ENCODE results near the gene POLR1F.
A peak's percentile ranks its signal among the peaks of the same experiment; 100 is the strongest.
"Not testable (repeated sequence)": the region's sequence is repeated elsewhere in the genome, so short reads cannot be mapped to it uniquely, and the experiment has no call there.

POLR1F gene, protein sequence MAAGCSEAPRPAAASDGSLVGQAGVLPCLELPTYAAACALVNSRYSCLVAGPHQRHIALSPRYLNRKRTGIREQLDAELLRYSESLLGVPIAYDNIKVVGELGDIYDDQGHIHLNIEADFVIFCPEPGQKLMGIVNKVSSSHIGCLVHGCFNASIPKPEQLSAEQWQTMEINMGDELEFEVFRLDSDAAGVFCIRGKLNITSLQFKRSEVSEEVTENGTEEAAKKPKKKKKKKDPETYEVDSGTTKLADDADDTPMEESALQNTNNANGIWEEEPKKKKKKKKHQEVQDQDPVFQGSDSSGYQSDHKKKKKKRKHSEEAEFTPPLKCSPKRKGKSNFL

DNA sequence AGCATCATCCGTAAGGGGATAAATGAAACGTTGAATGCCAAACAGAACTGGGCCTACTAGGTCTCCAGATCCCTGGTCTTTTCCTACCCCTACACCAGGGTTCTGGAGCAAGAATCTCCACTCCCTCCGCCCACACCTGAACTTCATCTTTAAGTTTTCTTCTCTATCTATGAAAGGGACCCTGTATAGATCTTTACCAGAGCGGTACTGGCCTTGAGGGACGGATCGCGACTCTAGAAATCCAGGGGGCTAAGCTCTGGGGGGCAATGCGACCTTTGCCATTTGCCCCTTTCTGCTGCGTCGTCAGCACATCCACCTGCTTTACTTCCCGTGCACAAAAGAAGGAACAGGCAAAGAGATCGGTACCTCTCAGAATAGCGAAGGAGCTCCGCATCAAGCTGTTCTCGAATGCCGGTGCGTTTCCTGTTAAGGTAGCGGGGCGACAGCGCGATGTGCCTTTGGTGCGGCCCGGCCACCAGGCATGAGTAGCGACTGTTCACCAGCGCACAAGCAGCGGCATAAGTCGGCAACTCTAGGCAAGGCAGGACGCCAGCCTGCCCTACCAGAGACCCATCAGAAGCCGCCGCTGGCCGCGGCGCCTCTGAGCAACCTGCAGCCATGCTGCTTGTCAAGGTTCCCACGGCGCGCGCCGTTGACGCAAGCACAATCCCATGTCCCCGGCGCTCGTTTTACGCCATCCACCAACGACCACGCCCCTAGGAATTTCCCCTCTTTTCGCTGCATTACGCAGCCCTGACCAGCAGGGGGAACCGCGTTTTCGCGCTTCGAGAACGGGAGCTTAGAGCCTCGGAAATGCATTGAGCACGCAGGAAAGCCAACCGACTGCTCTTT lies at the start of gene POLR1F:
POLR1F (minus strand) TSS at position 641 of the 852 bp plus-strand sequence; CDS start at position 620, 21 bp downstream.
- peak; percentile 79 to 90 (median 87) for DNase-seq (ENCODE audit: low read depth in 3 of 3, low spot score in 1 of 3)

DNA sequence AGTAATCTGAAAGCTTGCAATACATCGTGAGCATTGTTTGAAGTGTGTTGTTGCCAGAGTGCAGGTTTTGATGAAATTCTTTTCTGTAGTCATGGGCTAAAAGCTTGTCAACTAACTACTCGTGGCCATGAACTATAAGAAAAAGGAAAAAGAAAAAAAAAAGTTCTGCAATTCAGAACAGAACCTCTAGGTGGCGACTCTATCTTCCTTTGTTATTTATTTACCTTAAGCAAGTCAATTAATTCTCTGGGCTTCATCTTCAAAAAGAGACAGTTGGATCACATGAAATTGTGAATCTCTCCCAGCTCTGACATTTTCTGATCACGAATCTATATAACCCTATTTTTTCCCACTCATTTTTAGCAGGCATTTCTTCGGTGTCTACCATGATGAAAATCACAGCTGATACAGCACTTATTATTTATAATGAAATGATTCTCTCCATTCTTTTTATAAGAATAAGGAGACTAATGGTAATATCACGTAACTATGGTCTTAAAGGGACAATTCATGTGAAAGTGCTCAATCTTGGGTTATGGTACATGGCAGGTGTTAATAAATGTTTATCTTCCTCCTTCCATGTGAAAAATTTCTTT lies 45.8 kb upstream of the POLR1F start:
- no peak for DNase-seq (ENCODE audit: low read depth in 3 of 3, low spot score in 1 of 3)

DNA sequence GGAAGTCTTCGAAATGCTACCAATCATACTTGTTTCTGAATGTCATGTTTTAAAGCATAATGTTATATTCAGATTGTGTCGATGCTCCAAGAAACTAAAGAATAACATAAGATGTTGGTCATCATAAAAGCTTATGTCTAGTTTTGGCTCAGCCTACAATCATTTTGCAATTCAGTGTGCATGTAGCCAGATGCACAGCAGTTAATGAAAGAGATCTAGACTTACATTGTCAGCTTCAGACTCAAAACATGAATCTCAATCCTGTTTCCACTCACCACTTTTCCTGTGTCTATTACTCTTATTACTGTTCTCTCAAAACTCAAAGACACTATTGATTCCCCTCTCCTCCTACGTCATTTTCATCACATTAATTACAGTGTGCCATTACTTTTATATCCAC lies 43.2 kb upstream of the POLR1F start:
- no peak for DNase-seq (ENCODE audit: low read depth in 3 of 3, low spot score in 1 of 3)

DNA sequence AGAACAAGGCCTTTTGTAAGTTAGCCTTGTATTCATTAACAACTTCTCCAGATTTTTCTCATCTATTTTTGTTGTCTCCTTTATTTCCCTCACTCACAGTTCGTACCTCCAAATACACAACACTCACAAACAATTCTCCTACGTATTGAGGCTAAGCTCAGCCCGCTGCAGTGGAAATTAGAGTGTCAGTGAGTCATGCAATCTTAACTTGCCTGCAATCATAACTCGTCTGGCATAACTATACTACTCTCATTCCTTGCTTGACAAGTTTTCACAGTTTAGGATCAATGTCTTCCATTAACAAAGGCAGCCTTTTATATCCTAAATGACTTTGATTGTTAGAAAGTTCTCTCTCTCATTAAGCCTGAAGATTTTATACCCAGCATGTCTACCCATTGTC lies 40.8 kb upstream of the POLR1F start:
- DNase-seq (ENCODE audit: low read depth in 3 of 3, low spot score in 1 of 3) = no peak

DNA sequence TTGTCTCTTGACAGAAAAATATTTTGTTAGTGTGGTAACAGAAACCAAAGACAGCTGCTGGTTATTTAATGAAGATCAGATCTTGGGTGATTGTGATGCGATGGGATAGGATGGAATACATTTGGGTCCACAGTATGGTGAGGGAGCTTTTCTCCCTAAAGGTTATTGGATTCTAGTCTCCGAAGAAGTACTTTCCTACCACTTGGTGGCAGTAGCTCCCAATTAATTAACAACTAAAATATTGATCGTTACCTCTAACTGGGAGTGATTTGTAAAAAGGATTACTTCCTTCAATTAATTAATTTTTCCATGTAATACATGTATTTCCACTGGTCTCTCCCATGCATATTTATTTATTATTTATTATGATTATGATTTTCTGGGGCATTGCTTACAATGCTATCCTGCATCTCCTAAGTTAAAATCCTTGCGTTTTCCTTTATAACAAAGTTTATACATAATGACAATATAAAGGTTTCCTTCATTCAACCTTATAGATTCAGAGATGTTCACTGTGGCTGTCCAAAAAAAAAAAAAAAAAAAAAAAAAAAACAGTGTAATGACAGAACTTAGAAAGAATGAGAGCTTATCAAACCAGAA lies 39.0 kb upstream of the POLR1F start:
- DNase-seq (ENCODE audit: low read depth in 3 of 3, low spot score in 1 of 3) = no peak

DNA sequence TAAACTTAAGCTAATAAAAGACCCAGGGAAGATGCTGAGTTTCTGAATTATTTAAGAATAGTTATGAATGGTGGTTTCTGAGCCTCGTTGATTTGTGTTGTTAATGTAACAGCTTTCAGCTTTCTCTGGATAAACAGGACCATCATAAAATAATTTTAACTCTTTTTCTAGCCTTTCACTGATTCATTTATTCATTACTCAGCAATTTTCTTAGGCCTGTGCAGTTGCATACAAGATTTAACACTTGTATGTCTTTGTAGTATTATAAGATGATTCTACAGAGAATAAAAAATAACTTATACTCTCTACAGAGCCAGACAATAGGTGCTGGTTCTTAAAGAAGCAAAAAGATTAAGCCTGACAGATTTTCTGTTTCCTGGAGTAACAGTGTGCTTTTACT lies 35.2 kb upstream of the POLR1F start:
- no peak for DNase-seq (ENCODE audit: low read depth in 3 of 3, low spot score in 1 of 3)

DNA sequence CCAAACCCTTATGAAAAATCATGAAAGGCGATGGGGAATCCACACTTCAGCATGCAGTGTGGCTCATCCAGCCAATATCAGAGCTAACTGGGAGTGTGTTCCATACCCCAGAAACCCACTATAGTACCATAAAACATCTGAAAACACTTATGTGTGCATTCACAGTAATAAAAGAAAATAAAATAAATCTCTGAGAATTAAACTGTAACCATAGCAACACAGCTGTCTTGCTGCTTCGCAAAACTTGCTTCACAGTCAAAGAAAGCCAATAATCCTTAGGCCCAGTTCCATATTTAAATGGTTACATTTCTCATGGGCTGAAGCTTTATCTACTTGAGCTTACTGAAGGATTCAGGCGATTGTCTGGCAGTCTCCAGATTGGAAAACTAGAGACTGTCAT lies 19.9 kb upstream of the POLR1F start:
- no peak for DNase-seq (ENCODE audit: low read depth in 3 of 3, low spot score in 1 of 3)

DNA sequence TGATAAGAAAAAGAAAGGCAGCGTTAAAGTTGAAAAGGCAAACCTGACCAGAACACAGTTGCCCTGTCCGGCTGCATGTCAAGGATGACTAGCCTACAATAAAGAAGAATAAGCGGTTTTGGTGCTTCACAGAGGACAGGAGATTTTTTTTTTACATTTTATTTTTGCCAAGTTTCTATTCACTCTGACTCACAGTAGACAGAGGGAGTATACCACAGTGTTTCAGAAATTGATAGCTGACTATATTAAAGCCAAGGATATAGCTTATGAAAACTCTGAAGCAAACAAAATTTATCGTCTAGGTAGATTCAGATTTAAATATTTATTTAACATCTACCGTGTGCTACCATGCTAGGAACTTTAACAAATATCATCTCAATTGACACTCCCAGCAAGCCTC lies 16.9 kb upstream of the POLR1F start:
- no peak for DNase-seq (ENCODE audit: low read depth in 3 of 3, low spot score in 1 of 3)

DNA sequence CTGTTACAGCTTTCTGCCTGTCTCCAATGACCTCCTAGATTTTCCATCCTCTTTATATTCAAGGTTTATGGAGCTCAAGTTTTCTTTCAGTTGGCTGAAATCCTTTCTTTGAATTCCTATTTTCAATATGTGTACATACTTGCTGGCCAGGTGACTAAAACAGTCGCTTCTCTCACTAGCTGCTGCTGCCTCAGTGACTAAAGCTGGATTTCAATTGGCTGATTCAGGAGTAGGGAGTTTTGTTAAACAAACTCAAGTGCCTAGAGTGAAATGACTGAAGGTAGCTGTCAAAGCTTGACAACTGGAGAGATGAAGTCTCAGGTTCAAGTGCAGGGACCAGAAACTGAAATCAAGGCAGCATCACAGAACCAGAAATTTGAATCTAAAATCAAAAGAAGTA lies 6.7 kb upstream of the POLR1F start:
- DNase-seq (ENCODE audit: low read depth in 3 of 3, low spot score in 1 of 3) = no peak

DNA sequence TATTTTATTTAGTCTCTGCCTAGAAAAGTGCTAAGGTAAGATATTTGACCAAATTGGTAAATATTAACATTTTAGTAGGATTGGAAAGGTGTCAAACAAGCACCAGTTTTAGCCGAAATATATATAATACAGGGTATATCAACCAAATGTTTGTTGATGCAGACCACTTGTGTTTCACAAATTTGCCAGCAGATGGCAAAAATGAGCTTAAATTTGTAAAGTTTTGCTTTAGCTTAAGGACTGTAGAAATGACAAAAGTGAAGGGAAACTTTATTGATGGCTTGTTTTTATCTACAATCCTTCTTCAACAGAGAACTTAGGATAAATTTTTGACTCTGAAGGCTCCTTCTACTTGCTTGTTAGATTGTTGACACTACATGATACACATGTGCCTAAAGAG lies 4.8 kb upstream of the POLR1F start:
- DNase-seq (ENCODE audit: low read depth in 3 of 3, low spot score in 1 of 3) = peak in 1 of 3 donors; percentile 6

DNA sequence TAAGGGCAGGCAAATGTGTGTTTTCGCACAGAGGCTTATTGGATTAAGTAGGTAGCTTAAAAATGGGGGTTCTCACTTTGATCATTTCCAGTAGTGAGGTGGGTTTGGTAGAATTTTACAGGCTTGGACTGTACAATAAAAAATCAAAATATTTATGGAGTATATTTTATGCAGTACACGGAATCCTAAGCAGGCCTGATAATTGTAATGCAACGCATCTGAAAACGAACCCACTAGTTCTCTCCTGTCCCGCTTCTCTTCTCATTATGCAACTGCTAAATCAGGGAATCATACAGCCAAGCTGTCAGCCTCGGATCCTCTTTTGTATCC lies 377 bp upstream of the POLR1F start:
- DNase-seq (ENCODE audit: low read depth in 3 of 3, low spot score in 1 of 3) = no peak

DNA sequence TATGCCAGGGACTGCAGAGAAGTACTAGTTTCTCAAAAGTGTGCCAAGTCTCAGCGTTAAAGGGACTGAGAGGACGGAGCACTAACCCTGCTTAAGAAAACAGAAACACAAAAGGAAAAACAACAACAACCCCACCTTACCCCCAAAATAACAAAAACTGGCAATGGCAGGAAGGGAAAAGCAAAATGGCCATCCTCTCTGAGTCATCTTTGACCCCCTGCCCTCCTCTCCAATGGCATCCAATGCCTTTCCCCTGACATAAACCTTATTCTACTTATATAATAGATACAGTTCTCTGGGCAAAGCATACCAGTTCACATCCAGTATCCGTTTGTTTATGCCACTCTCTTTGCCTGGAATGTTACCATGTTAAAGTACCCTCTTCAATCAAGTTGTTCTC lies 1.6 kb downstream of the POLR1F start:
- no peak for DNase-seq (ENCODE audit: low read depth in 3 of 3, low spot score in 1 of 3)

DNA sequence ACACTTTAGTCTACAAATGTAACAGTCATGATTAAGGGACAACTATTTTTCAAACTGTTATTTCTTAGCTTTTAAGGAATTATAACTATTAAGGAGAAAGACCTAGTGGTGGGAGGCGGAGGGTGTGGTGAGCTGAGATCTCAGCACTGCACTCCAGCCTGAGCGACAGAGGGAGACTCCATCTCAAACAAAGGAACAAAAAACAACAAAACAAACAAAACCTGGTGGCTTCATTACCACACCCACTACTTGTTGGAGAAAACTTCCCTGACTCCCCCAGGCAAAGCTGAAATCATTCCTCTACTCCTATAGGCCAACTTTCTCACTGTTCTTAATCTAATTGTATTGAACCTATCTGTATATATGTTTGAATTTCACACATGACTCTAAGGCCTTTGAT lies 3.2 kb downstream of the POLR1F start:
- DNase-seq (ENCODE audit: low read depth in 3 of 3, low spot score in 1 of 3) = no peak

DNA sequence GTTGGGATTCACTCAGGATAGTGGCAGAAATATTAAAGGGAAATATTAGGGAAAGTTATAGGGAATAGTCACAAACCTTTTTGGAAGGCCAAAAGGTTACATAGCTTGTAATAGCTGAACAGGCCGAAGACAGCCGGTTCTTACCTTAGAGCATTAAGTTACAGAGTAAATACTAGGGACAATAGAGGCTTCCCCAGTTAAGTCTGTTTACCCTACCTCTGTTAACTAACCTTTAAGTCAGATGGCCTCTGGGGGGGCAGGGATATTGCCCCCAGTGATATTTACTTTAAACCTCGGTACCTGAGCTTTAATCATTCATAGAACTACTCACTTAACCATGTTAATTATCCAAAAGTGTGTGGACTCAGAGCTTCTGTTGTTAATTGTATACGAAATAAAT lies 7.4 kb downstream of the POLR1F start:
- DNase-seq (ENCODE audit: low read depth in 3 of 3, low spot score in 1 of 3) = no peak

DNA sequence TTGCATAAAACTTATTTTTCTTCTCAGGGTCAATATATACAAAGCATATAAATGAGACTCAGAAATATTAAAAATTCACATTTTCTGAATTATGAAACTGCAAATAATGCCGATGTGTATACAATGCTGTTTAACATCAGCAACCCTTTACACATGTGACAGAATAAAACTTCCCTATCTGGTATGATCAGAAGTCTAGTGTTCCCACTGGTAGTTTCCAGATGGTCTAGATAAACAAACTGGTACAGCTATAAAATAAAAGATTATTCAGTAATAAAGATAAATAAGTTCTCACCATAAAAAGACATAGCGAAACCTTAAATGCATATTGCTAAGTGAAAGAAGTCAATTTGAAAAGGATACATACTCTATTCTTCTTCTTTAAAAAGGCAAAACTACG lies 7.9 kb downstream of the POLR1F start:
- DNase-seq (ENCODE audit: low read depth in 3 of 3, low spot score in 1 of 3) = no peak

DNA sequence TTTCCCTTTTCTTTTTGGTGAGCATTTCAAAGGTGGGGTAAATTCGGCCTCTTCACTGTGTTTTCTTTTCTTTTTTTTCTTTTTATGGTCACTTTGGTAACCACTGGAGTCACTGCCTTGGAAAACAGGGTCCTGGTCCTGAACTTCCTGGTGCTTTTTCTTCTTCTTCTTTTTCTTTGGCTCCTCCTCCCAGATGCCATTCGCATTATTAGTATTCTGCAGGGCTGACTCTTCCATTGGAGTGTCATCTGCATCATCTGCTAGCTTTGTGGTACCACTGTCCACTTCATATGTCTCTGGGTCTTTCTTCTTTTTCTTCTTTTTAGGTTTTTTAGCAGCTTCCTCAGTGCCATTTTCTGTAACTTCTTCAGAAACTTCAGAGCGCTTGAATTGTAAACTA lies 10.5 kb downstream of the POLR1F start:
- DNase-seq (ENCODE audit: low read depth in 3 of 3, low spot score in 1 of 3) = no peak

DNA sequence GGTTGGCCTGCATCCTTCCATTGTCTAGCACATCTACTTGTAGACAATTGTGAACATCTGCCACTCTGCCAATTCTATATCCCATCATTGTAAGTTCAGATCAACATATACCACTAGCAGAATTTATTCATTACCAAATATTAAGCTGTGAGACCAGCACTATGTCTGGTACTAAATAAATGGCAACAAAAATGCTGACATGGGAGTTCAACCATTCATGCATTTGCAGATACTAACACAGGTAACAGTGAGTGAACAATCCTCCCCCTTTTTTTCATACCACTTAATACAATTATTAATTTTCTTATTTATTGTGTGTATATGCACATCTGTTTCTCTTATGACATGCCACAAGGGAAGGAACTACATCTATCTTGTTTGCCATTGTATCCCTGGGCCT lies 11.9 kb downstream of the POLR1F start:
- no peak for DNase-seq (ENCODE audit: low read depth in 3 of 3, low spot score in 1 of 3)

DNA sequence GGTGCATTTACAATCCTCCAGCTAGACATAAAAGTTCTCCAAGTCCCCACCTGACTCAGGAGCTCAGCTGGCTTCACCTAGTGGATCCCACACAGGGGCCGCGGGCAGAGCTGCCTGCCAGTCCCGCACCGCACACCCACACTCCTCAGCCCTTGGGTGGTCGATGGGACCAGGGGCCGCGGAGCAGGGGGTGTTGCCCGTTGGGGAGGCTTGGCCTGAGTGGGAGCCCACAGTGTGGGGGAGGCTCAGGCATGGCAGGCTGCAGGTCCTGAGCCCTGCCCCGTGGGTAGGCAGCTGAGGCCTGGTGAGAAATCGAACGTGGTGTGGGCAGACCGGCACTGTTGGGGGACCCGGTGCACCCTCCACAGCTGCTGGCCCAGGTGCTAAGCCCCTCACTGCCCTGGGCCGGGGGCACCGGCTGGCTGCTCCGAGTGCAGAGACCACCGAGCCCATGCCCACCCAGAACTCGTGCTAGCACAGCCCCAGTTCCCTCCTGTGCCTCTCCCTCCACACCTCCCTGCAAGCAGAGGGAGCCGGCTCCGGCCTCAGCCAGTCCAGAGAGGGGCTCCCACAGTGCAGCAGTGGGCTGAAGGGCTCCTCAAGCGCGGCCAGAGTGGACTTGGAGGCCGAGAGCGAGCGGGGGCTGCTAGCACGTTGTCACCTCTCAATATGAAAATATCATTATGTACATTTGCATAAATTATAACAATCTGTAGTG lies 16.6 kb downstream of the POLR1F start:
- no peak for DNase-seq (ENCODE audit: low read depth in 3 of 3, low spot score in 1 of 3)

DNA sequence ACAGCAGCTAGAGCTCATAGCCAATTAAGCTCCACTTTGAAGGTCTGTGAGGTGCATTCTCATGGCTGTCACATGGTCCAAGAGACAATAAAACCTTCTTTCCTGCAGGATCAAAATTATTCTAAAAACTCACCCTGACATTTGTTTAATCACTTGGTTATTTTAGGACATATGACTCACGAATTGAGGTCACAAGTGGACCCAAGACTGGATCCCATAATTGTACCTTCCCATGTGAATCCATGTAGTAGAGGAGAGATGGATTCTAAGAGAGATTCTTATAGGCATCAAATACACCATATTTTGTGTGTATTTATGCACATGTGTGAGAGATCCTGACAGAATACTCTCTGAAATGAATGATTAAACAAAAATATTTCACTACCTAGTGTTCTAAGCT lies 18.1 kb downstream of the POLR1F start:
- no peak for DNase-seq (ENCODE audit: low read depth in 3 of 3, low spot score in 1 of 3)

DNA sequence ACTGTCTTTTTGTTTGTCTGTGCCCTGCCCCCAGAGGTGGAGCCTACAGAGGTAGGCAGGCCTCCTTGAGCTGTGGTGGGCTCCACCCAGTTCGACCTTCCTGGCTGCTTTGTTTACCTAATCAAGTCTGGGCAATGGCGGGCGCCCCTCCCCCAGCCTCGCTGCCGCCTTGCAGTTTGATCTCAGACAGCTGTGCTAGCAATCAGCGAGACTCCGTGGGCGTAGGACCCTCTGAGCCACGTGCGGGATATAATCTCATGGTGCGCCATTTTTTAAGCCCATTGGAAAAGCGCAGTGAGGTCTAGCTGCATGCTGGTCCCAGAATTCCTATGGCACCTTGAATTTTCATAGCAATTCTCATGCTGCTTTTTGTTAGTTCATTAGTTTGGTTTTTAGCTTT lies 19.7 kb downstream of the POLR1F start:
- not testable (repeated sequence) for DNase-seq (ENCODE audit: low read depth in 3 of 3, low spot score in 1 of 3)

DNA sequence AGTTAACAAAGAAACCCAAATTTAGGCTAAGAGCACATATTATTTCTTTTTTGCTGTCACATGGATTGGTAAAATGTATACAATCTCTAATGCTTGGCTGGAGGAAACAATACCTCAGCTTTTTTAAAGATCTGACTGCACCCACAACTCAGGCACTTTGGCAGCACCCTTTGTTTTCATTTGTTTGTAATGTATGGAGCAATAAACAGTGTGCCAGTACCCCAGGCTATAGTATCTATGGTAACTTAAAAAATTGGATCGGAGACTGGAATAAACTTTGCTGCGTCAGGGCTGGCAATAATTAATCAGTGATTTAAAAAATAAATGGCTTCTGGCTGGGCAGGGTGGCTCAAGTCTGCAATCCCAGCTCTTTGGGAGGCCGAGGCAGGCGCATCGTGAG lies 27.2 kb downstream of the POLR1F start:
- DNase-seq (ENCODE audit: low read depth in 3 of 3, low spot score in 1 of 3) = no peak

Measured in stimulated activated CD4-positive, alpha-beta T cell treated with anti-CD3 and anti-CD28 coated beads, TNF-alpha, amount 100 ng/mL, for 1 hour (primary cell).